NK-92 treated with Interleukin-12 subunit alpha and Interleukin-12 subunit beta, amount 100 ng/mL, for 24 hours (cell line): ENCODE data around the gene ZNF420.

Source experiments
- DNase-seq: peaks from one replicate; lab custom pipeline; 2025; lab: John Stamatoyannopoulos, UW

The ZNF420 gene

GRCh38 chr19:37148214-37148613 is 70.0 kb downstream of the ZNF420 start:
- DNase-seq, result no peak

GRCh38 chr19:37160153-37160552 is 81.9 kb downstream of the ZNF420 start:
- DNase-seq, result no peak

GRCh38 chr19:37165635-37166034 is 87.4 kb downstream of the ZNF420 start:
- no peak for DNase-seq

- DNase-seq, result peak; percentile 4
These were observed 94.4 kb downstream of the ZNF420 start, which contains the start of gene ZNF585A for GRCh38 chr19:37172368-37173366. Gene ZNF585A, minus strand, starts transcription at chr19:37172695. Its CDS starts 2,785 bp downstream, at chr19:37169910.
